ENCODE data around the gene NOXA1. TPM values are rescaled to one million over a fixed set of nuclear protein-coding genes. Genes with fewer than 3 reads are reported as not detected.

The NOXA1 gene
- total and polyA plus RNA-seq, 4 donors: 1.4 to 14.6 (median 10.6) TPM

- H3K9me3 ChIP-seq (ENCODE audit: control insufficient read depth, insufficient read depth, low read length): no peaks in the 10 kb centered on the region
- no peak for DNase-seq (ENCODE audit: low read depth in 4 of 6, low spot score in 6 of 6)
- peaks cover 3% of the 10 kb centered on the region for H3K4me1 ChIP-seq (ENCODE audit: control insufficient read depth, insufficient read depth, low read length)
- 84% methylated on average over 18 of the region's 22 CpGs for WGBS (ENCODE audit: insufficient coverage)
- peaks cover 6% of the 10 kb centered on the region for H3K27me3 ChIP-seq (ENCODE audit: control insufficient read depth, insufficient read depth, low read length)
- no peak overlapping the region for H3K4me3 ChIP-seq (ENCODE audit: low read depth, low read length)
- H3K27ac ChIP-seq (ENCODE audit: low read depth, low read length): no peak overlapping the region
- H3K36me3 ChIP-seq (ENCODE audit: control insufficient read depth, insufficient read depth, low read length): peaks cover 17% of the 10 kb centered on the region
Observed at GRCh38 chr9:137438591-137439157, 15.5 kb downstream of the NOXA1 start.

GRCh38 chr9:137439158-137439714 lies 16.0 kb downstream of the NOXA1 start:
- Histone ChIP-seq H3K9me3 (ENCODE audit: control insufficient read depth, insufficient read depth, low read length) (no peaks in the 10 kb centered on the region), H3K27me3 (ENCODE audit: control insufficient read depth, insufficient read depth, low read length) (peaks cover 6% of the 10 kb centered on the region), H3K36me3 (ENCODE audit: control insufficient read depth, insufficient read depth, low read length) (peaks cover 11% of the 10 kb centered on the region), H3K4me1 (ENCODE audit: control insufficient read depth, insufficient read depth, low read length) (peaks cover 3% of the 10 kb centered on the region), H3K27ac (ENCODE audit: low read depth, low read length) (no peak overlapping the region), H3K4me3 (ENCODE audit: low read depth, low read length) (no peak overlapping the region)
- no peak for DNase-seq (ENCODE audit: low read depth in 4 of 6, low spot score in 6 of 6)
- WGBS (ENCODE audit: insufficient coverage): 80% methylated on average over 18 of the region's 18 CpGs

- H3K9me3 ChIP-seq (ENCODE audit: control insufficient read depth, insufficient read depth, low read length): no peaks in the 10 kb centered on the region
- peaks cover 6% of the 10 kb centered on the region for H3K27me3 ChIP-seq (ENCODE audit: control insufficient read depth, insufficient read depth, low read length)
- no peak within 1 kb of the TSS for H3K27ac ChIP-seq (ENCODE audit: low read depth, low read length)
- peak in 2 of 6 donors; percentile 5 to 43 for DNase-seq (ENCODE audit: low read depth in 4 of 6, low spot score in 6 of 6)
- WGBS (ENCODE audit: insufficient coverage): under 1% methylated on average over 47 of the region's 62 CpGs
- H3K36me3 ChIP-seq (ENCODE audit: control insufficient read depth, insufficient read depth, low read length): no peaks in the 10 kb centered on the region
- H3K4me3 ChIP-seq (ENCODE audit: low read depth, low read length): no peak within 1 kb of the TSS
- H3K4me1 ChIP-seq (ENCODE audit: control insufficient read depth, insufficient read depth, low read length): peaks cover 17% of the 10 kb centered on the region
Observed at GRCh38 chr9:137441289-137441934, 18.2 kb downstream of the NOXA1 start, which contains the start of gene ENTPD8. Gene ENTPD8, minus strand, starts transcription at chr9:137441357. Its CDS starts 3,072 bp downstream, at chr9:137438285.

DNA sequence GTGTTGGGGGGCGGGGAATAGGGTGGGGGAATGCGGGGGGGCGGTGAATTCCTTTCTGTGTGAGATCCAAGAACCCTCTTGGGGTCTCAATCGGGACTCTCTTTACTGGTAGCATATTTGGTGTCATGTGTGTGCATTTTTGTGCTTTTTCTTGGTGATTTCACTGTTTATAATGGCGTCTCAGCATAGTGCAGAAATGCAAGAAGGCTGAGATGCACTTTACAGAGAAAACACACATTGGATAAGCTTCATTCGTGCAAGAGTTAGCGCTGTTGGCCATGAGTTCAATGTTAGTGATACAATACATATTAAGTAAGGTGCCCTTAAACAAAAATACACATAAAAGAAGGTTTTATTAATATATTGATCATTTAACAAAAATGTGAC lies 18.7 kb downstream of the NOXA1 start:
- 0% methylated on average over 1 of the region's 7 CpGs for WGBS (ENCODE audit: insufficient coverage)
- peaks cover 6% of the 10 kb centered on the region for H3K27me3 ChIP-seq (ENCODE audit: control insufficient read depth, insufficient read depth, low read length)
- H3K9me3 ChIP-seq (ENCODE audit: control insufficient read depth, insufficient read depth, low read length): no peaks in the 10 kb centered on the region
- DNase-seq (ENCODE audit: low read depth in 4 of 6, low spot score in 6 of 6): peak in 1 of 6 donors; percentile 6
- peaks cover 23% of the 10 kb centered on the region for H3K4me1 ChIP-seq (ENCODE audit: control insufficient read depth, insufficient read depth, low read length)
- no peak overlapping the region for H3K27ac ChIP-seq (ENCODE audit: low read depth, low read length)
- H3K36me3 ChIP-seq (ENCODE audit: control insufficient read depth, insufficient read depth, low read length): peaks cover 2% of the 10 kb centered on the region
- H3K4me3 ChIP-seq (ENCODE audit: low read depth, low read length): no peak overlapping the region

DNA sequence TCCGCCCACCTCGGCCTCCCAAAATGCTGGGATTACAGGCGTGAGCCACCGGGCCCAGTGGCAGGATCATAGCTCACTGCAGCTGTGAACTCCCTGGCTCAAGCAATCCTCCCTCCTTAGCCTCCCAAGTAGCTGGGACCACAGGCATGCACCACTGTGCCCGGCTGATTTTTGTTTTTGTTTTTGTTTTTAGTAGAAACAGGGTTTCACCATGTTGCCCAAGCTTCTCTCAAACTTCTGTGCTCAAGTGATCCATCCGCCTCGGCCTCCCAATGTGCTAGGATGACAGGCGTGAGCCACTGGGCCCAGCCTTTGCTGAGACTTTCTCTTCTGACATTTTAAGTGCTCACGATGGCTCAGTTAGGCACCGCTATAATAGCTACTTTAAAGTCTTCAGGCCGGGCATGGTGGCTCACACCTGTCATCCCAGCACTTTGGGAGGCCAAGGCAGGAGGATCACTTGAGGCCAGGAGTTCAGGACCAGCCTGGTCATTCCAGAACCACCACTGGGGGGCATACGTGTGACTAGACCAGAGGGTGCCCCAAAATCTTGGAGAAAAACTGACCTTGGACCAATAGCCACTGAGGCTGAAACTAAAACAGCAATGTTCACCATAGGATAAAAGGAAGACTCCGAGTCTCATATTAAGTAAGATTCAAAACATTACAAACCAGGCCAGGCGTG lies 21.1 kb downstream of the NOXA1 start:
- Histone ChIP-seq H3K4me3 (ENCODE audit: low read depth, low read length) (no peak overlapping the region), H3K36me3 (ENCODE audit: control insufficient read depth, insufficient read depth, low read length) (peaks cover 25% of the 10 kb centered on the region)
- 88% methylated on average over 13 of the region's 14 CpGs for WGBS (ENCODE audit: insufficient coverage)

GRCh38 chr9:137445275-137445807 lies 22.1 kb downstream of the NOXA1 start:
- Histone ChIP-seq H3K27ac (ENCODE audit: low read depth, low read length) (no peak overlapping the region), H3K4me1 (ENCODE audit: control insufficient read depth, insufficient read depth, low read length) (peaks cover 53% of the 10 kb centered on the region), H3K4me3 (ENCODE audit: low read depth, low read length) (no peak overlapping the region), H3K36me3 (ENCODE audit: control insufficient read depth, insufficient read depth, low read length) (peaks cover 36% of the 10 kb centered on the region), H3K9me3 (ENCODE audit: control insufficient read depth, insufficient read depth, low read length) (no peaks in the 10 kb centered on the region), H3K27me3 (ENCODE audit: control insufficient read depth, insufficient read depth, low read length) (peaks cover 6% of the 10 kb centered on the region)
- 39% methylated on average over 9 of the region's 14 CpGs for WGBS (ENCODE audit: insufficient coverage)
- peak in 4 of 6 donors; percentile 54 to 86 (median 71) for DNase-seq (ENCODE audit: low read depth in 4 of 6, low spot score in 6 of 6)

More for the DNA sequence above, 21.1 kb downstream of the NOXA1 start:
- Histone ChIP-seq H3K27ac (ENCODE audit: low read depth, low read length) (no peak overlapping the region), H3K4me1 (ENCODE audit: control insufficient read depth, insufficient read depth, low read length) (peaks cover 46% of the 10 kb centered on the region), H3K9me3 (ENCODE audit: control insufficient read depth, insufficient read depth, low read length) (no peaks in the 10 kb centered on the region), H3K27me3 (ENCODE audit: control insufficient read depth, insufficient read depth, low read length) (peaks cover 6% of the 10 kb centered on the region)
- no peak for DNase-seq (ENCODE audit: low read depth in 4 of 6, low spot score in 6 of 6)

- Histone ChIP-seq H3K9me3 (ENCODE audit: control insufficient read depth, insufficient read depth, low read length) (no peaks in the 10 kb centered on the region), H3K36me3 (ENCODE audit: control insufficient read depth, insufficient read depth, low read length) (peaks cover 41% of the 10 kb centered on the region), H3K4me3 (ENCODE audit: low read depth, low read length) (no peak overlapping the region), H3K27me3 (ENCODE audit: control insufficient read depth, insufficient read depth, low read length) (peaks cover 6% of the 10 kb centered on the region), H3K4me1 (ENCODE audit: control insufficient read depth, insufficient read depth, low read length) (peaks cover 53% of the 10 kb centered on the region), H3K27ac (ENCODE audit: low read depth, low read length) (no peak overlapping the region)
- 61% methylated on average over 14 of the region's 19 CpGs for WGBS (ENCODE audit: insufficient coverage)
- DNase-seq (ENCODE audit: low read depth in 4 of 6, low spot score in 6 of 6): peak in 1 of 6 donors; percentile 8
Observed at GRCh38 chr9:137445930-137446431, 22.8 kb downstream of the NOXA1 start.

DNA sequence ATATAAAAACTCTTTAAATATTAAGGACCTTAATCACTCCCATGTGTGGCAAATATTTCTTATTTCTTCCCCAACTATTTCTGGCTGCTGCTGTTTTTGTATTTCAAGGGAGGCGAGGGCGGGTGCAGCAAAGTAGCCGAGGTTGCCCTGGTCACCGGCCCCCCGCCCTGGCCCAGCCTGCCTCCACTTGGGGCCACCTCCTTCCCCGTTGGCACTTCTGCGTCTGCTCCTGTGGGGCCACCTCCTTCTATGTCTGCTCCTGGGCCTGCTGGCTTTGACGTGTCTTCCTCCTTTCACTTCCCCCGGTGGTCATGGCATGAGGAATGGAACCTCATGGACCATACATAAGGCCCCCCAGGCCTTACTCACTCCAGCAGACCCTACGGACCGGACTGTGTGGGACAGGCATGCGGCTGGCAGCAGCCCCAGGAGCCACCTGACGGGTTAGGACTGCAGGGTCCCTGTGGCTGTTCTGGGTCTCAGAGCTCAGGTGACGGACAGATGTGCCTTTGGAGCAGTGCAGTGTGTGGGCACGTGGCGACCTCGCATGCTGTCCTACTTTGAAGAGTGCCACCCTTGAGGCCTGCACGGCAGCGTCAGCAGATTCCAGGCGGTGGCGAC lies 23.8 kb downstream of the NOXA1 start:
- Histone ChIP-seq H3K9me3 (ENCODE audit: control insufficient read depth, insufficient read depth, low read length) (no peaks in the 10 kb centered on the region), H3K27ac (ENCODE audit: low read depth, low read length) (no peak overlapping the region), H3K27me3 (ENCODE audit: control insufficient read depth, insufficient read depth, low read length) (peaks cover 5% of the 10 kb centered on the region), H3K36me3 (ENCODE audit: control insufficient read depth, insufficient read depth, low read length) (peaks cover 47% of the 10 kb centered on the region), H3K4me1 (ENCODE audit: control insufficient read depth, insufficient read depth, low read length) (peaks cover 50% of the 10 kb centered on the region), H3K4me3 (ENCODE audit: low read depth, low read length) (no peak overlapping the region)
- WGBS (ENCODE audit: insufficient coverage): 71% methylated on average over 21 of the region's 21 CpGs
- peak in 1 of 6 donors; percentile 23 for DNase-seq (ENCODE audit: low read depth in 4 of 6, low spot score in 6 of 6)
